Caco-2 (cell line): ENCODE measurements around the gene RAPGEF1. TPM values are rescaled to one million over a fixed set of nuclear protein-coding genes. Genes with fewer than 3 reads are reported as not detected.

Experiments used
- BruUV-seq: library from RNA; stranded (reverse); fragments of 400-500 nt; replicated peaks from 2 replicates; lab custom pipeline; 2021; lab: Mats Ljungman, UMichigan
- CTCF ChIA-PET: fragments of 300-600 bp; sonication (Branson Sonifier 250); formaldehyde crosslinking; loops from one replicate; lab custom pipeline; 2022; ENCODE audit warnings: antibody characterized with exemption; lab: Charles Lee
- POLR2A ChIA-PET: fragments of 300-600 bp; sonication (Branson Sonifier 250); formaldehyde crosslinking; loops from one replicate; lab custom pipeline; 2022; ENCODE audit warnings: antibody characterized with exemption; lab: Charles Lee
- DNase-seq, 2 experiments: peaks; one replicate each; pipeline versions ENCODE4 v3.0.0 to v3.0.0-alpha.2; 2020 to 2022
- H3K27me3 ChIP-seq: replicated peaks from 2 replicates; pipeline ENCODE4 v1.6.0; 2011; ENCODE audit warnings: low read length; ENCODE audit not compliant: control insufficient read depth, insufficient read depth
- H3K36me3 ChIP-seq: 2 replicates; pipeline ENCODE4 v1.5.1; 2011; ENCODE audit warnings: low read length; ENCODE audit not compliant: control insufficient read depth, insufficient read depth
- H3K4me1 ChIP-seq: fragments of 250-450 bp; sonication (Bioruptor Pico); 2 replicates; pipeline ENCODE4 v1.5.1; 2020; ENCODE audit warnings: mild to moderate bottlenecking
- H3K4me3 ChIP-seq: 2 replicates; pipeline ENCODE4 v1.5.1; 2011; ENCODE audit warnings: low read depth, mild to moderate bottlenecking, control low read depth, low read length
- H3K9me3 ChIP-seq: fragments of 250-450 bp; sonication (Bioruptor Pico); 2 replicates; pipeline ENCODE4 v1.5.1; 2020; ENCODE audit warnings: mild to moderate bottlenecking, moderate library complexity
- H3K27ac Mint-ChIP-seq: one replicate; pipeline ENCODE4 v1.8.0; 2022; ENCODE audit warnings: mixed read lengths; ENCODE audit not compliant: unreplicated experiment
- H3K27me3 Mint-ChIP-seq: one replicate; pipeline ENCODE4 v1.8.0; 2022; ENCODE audit warnings: mixed read lengths; ENCODE audit not compliant: insufficient read depth, unreplicated experiment
- H3K36me3 Mint-ChIP-seq: one replicate; pipeline ENCODE4 v1.8.0; 2022; ENCODE audit warnings: mild to moderate bottlenecking, mixed read lengths; ENCODE audit not compliant: insufficient read depth, unreplicated experiment
- H3K4me1 Mint-ChIP-seq: one replicate; pipeline ENCODE4 v1.8.0; 2022; ENCODE audit warnings: low read depth, mixed read lengths; ENCODE audit not compliant: unreplicated experiment
- H3K4me3 Mint-ChIP-seq: one replicate; pipeline ENCODE4 v1.8.0; 2022; ENCODE audit warnings: mild to moderate bottlenecking, moderate library complexity, mixed read lengths; ENCODE audit not compliant: unreplicated experiment
- H3K9me3 Mint-ChIP-seq: one replicate; pipeline ENCODE4 v1.8.0; 2022; ENCODE audit warnings: mixed read lengths; ENCODE audit not compliant: unreplicated experiment
- CTCF ChIP-seq, 2 experiments: fragments of 200-600 bp in 1 of 2; IDR thresholded peaks; 1 replicate in 1 of 2; 2 replicates in 1 of 2; pipeline versions ENCODE4 v1.5.1 to v1.8.0; 2011 to 2022; ENCODE audit warnings: antibody characterized with exemption in 1 of 2, control low read depth in 1 of 2, inconsistent platforms in 1 of 2, low read depth in 1 of 2, low read length in 1 of 2, mild to moderate bottlenecking in 1 of 2, moderate library complexity in 1 of 2; ENCODE audit not compliant: insufficient read depth in 1 of 2, severe bottlenecking in 1 of 2, unreplicated experiment in 1 of 2
- intact Hi-C: fragments of 100-400 bp; cut with micrococcal nuclease; formaldehyde crosslinking; loops from one replicate; pipeline ENCODE4 v1.10.0; 2022; ENCODE audit not compliant: unreplicated experiment
- total RNA-seq: library from RNA; stranded (reverse); gene quantifications from 2 replicates; pipeline ENCODE4 v1.2.3, GENCODE V29; 2022

RAPGEF1 gene
- total RNA-seq, 1 experiment from 2014 or later, result 75.4 TPM

GRCh38 chr9:131582056-131582455 is 157.8 kb downstream of the RAPGEF1 start:
- ChIA-PET POLR2A (no interaction called here), CTCF (no interaction called here)
- no peaks in the 10 kb centered on the region for H3K9me3 Mint-ChIP-seq
- Histone ChIP-seq H3K9me3 (no peaks in the 10 kb centered on the region), H3K4me1 (no peaks in the 10 kb centered on the region), H3K4me3 (no peak overlapping the region), H3K36me3 (peaks cover 4% of the 10 kb centered on the region), H3K27me3 (no peaks in the 10 kb centered on the region)
- H3K27ac Mint-ChIP-seq, result no peak overlapping the region
- BruUV-seq, result no TSS peak
- intact Hi-C loops, result no loop called here
- peaks cover 64% of the 10 kb centered on the region for H3K36me3 Mint-ChIP-seq
- H3K27me3 Mint-ChIP-seq, result no peaks in the 10 kb centered on the region
- no peak overlapping the region for H3K4me3 Mint-ChIP-seq
- TF ChIP-seq CTCF (IDR thresholded peaks at IDR 0.05; ENCODE audit: insufficient read depth in 1 of 2, low read depth in 1 of 2, low read length in 1 of 2, severe bottlenecking in 1 of 2, unreplicated experiment in 1 of 2), result no peak
- no peaks in the 10 kb centered on the region for H3K4me1 Mint-ChIP-seq
- DNase-seq, result no peak

- Histone ChIP-seq H3K4me3 (no peak overlapping the region), H3K9me3 (no peaks in the 10 kb centered on the region), H3K27me3 (no peaks in the 10 kb centered on the region), H3K36me3 (peaks cover 4% of the 10 kb centered on the region), H3K4me1 (no peaks in the 10 kb centered on the region)
- ChIA-PET CTCF (no interaction called here), POLR2A (no interaction called here)
- DNase-seq, result no peak
- H3K4me1 Mint-ChIP-seq, result no peaks in the 10 kb centered on the region
- H3K9me3 Mint-ChIP-seq, result no peaks in the 10 kb centered on the region
- no peak overlapping the region for H3K4me3 Mint-ChIP-seq
- intact Hi-C loops, result no loop called here
- peaks cover 66% of the 10 kb centered on the region for H3K36me3 Mint-ChIP-seq
- no peaks in the 10 kb centered on the region for H3K27me3 Mint-ChIP-seq
- TF ChIP-seq CTCF (IDR thresholded peaks at IDR 0.05; ENCODE audit: insufficient read depth in 1 of 2, low read depth in 1 of 2, low read length in 1 of 2, severe bottlenecking in 1 of 2, unreplicated experiment in 1 of 2), result no peak
- no TSS peak for BruUV-seq
- no peak overlapping the region for H3K27ac Mint-ChIP-seq
Observed at GRCh38 chr9:131580358-131580757, 159.5 kb downstream of the RAPGEF1 start.

GRCh38 chr9:131579789-131580211 is 160.1 kb downstream of the RAPGEF1 start:
- intact Hi-C loops, result no loop called here
- CTCF ChIA-PET, result no interaction called here
- H3K9me3 Mint-ChIP-seq, result no peaks in the 10 kb centered on the region
- BruUV-seq, result no TSS peak
- peaks cover 3% of the 10 kb centered on the region for H3K36me3 ChIP-seq
- POLR2A ChIA-PET, result no interaction called here
- peaks cover 62% of the 10 kb centered on the region for H3K36me3 Mint-ChIP-seq
- no peak overlapping the region for H3K27ac Mint-ChIP-seq
- H3K4me1 ChIP-seq, result no peaks in the 10 kb centered on the region
- H3K4me1 Mint-ChIP-seq, result no peaks in the 10 kb centered on the region
- H3K9me3 ChIP-seq, result no peaks in the 10 kb centered on the region
- no peak overlapping the region for H3K4me3 ChIP-seq
- no peaks in the 10 kb centered on the region for H3K27me3 Mint-ChIP-seq
- H3K27me3 ChIP-seq, result no peaks in the 10 kb centered on the region
- no peak for DNase-seq
- TF ChIP-seq CTCF (IDR thresholded peaks at IDR 0.05; ENCODE audit: insufficient read depth in 1 of 2, low read depth in 1 of 2, low read length in 1 of 2, severe bottlenecking in 1 of 2, unreplicated experiment in 1 of 2), result no peak
- no peak overlapping the region for H3K4me3 Mint-ChIP-seq
